GM21717 (cell line): Measurements from ENCODE around the gene KCNJ1.

Source experiments
- ATAC-seq: cut with Tn5 transposase; IDR thresholded peaks from one replicate; pipeline ENCODE4 v1.9.1; 2021; ENCODE audit warnings: mild to moderate bottlenecking, moderate library complexity; ENCODE audit not compliant: unreplicated experiment

KCNJ1 gene

GRCh38 chr11:128825050-128825784, 41.9 kb downstream of the KCNJ1 start:
- no peak for ATAC-seq

GRCh38 chr11:128824191-128825049, 42.7 kb downstream of the KCNJ1 start:
- no peak for ATAC-seq

GRCh38 chr11:128823753-128824152, 43.3 kb downstream of the KCNJ1 start:
- ATAC-seq, result no peak

GRCh38 chr11:128822130-128822529, 45.0 kb downstream of the KCNJ1 start:
- no peak for ATAC-seq

- no peak for ATAC-seq
These were observed 45.5 kb downstream of the KCNJ1 start for GRCh38 chr11:128821556-128821955.

GRCh38 chr11:128819198-128819597, 47.9 kb downstream of the KCNJ1 start:
- no peak for ATAC-seq

GRCh38 chr11:128814856-128815705, 52.0 kb downstream of the KCNJ1 start:
- ATAC-seq, result no peak

GRCh38 chr11:128813729-128814128, 53.4 kb downstream of the KCNJ1 start:
- no peak for ATAC-seq

- no peak for ATAC-seq
These were observed 56.1 kb downstream of the KCNJ1 start for GRCh38 chr11:128810784-128811514.

GRCh38 chr11:128809128-128809527, 58.0 kb downstream of the KCNJ1 start:
- ATAC-seq, result no peak

- no peak for ATAC-seq
These were observed 59.2 kb downstream of the KCNJ1 start for GRCh38 chr11:128807909-128808308.

GRCh38 chr11:128806506-128807261, 60.4 kb downstream of the KCNJ1 start:
- ATAC-seq, result no peak

- ATAC-seq, result no peak
These were observed 62.6 kb downstream of the KCNJ1 start for GRCh38 chr11:128804481-128804880.

GRCh38 chr11:128803449-128804245, 63.4 kb downstream of the KCNJ1 start:
- no peak for ATAC-seq

- ATAC-seq, result no peak
These were observed 64.1 kb downstream of the KCNJ1 start for GRCh38 chr11:128803011-128803410.

GRCh38 chr11:128802358-128802981, 64.6 kb downstream of the KCNJ1 start:
- ATAC-seq, result no peak

- ATAC-seq, result no peak
These were observed 66.2 kb downstream of the KCNJ1 start for GRCh38 chr11:128800871-128801417.

GRCh38 chr11:128796270-128796669, 70.8 kb downstream of the KCNJ1 start:
- peak; percentile 99 for ATAC-seq
